Measurements from ENCODE around the gene SORCS2.

DNA sequence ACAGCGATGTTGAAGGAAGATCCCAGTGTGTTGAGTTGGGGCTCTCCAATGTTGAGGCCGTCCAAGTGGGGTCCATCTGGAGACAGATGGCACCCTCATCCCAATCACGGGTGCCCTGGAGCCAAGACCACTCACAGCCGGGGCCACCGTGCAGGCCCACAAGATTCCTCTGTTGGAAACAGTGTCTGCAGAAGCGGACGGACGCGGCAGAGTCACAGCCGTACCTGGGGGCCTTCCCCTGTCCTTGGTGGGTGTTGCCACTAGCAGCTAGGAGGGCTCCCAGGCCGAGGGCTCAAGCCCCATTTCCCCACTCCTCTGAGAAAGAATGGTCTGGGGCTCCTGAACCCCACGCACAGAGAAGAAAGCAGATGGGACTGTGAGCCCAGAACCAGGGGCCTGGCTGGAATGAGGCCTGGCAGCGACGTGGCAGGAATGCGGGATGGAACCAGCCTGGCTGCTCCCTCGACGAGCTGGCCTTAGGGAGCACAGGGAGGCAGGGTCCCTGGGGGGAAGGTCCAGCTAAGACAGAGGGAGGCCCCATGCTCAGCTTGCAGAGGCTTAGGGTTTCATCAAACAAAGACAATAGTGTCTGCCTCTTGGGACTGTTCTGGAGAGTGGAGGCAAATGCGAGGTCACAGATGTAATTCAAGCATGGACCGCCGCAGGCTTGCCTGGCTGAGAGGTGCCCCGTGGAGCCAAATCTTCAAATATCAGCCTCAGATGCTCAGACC lies 518.4 kb downstream of the SORCS2 start:
- TF ChIP-seq, protein P1, sequence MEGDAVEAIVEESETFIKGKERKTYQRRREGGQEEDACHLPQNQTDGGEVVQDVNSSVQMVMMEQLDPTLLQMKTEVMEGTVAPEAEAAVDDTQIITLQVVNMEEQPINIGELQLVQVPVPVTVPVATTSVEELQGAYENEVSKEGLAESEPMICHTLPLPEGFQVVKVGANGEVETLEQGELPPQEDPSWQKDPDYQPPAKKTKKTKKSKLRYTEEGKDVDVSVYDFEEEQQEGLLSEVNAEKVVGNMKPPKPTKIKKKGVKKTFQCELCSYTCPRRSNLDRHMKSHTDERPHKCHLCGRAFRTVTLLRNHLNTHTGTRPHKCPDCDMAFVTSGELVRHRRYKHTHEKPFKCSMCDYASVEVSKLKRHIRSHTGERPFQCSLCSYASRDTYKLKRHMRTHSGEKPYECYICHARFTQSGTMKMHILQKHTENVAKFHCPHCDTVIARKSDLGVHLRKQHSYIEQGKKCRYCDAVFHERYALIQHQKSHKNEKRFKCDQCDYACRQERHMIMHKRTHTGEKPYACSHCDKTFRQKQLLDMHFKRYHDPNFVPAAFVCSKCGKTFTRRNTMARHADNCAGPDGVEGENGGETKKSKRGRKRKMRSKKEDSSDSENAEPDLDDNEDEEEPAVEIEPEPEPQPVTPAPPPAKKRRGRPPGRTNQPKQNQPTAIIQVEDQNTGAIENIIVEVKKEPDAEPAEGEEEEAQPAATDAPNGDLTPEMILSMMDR (IDR thresholded peaks at IDR 0.05), result no peak
- no peak for TF ChIP-seq POLR2A (IDR thresholded peaks at IDR 0.05)
- no peak for TF ChIP-seq EP300 (IDR thresholded peaks at IDR 0.05; ENCODE audit: low read depth)
